Activated naive CD8-positive, alpha-beta T cell treated with anti-CD3 and anti-CD28 coated beads for 36 hours (primary cell): ENCODE results near the gene DRGX. TPM values are rescaled to one million over a fixed set of nuclear protein-coding genes. Genes with fewer than 3 reads are reported as not detected.
A peak's percentile ranks its signal among the peaks of the same experiment; 100 is the strongest.

ENCODE experiments used
- DNase-seq: peaks from one replicate; pipeline ENCODE4 v3.0.0; 2021
- H3K27ac Mint-ChIP-seq: one replicate; pipeline ENCODE4 v1.8.0; 2022; ENCODE audit warnings: mild to moderate bottlenecking, moderate library complexity, mixed read lengths
- H3K27me3 Mint-ChIP-seq: one replicate; pipeline ENCODE4 v1.8.0; 2022; ENCODE audit warnings: mild to moderate bottlenecking, mixed read lengths
- H3K36me3 Mint-ChIP-seq: one replicate; pipeline ENCODE4 v1.8.0; 2021; ENCODE audit warnings: mild to moderate bottlenecking, mixed read lengths
- H3K4me1 Mint-ChIP-seq: one replicate; pipeline ENCODE4 v1.8.0; 2021; ENCODE audit warnings: mixed read lengths
- H3K4me3 Mint-ChIP-seq: one replicate; pipeline ENCODE4 v1.8.0; 2022; ENCODE audit warnings: mild to moderate bottlenecking, moderate library complexity, mixed read lengths
- H3K9me3 Mint-ChIP-seq: one replicate; pipeline ENCODE4 v1.8.0; 2022; ENCODE audit warnings: mixed read lengths
- total RNA-seq, 2 experiments: library from RNA; stranded (reverse); gene quantifications; one replicate each; pipeline ENCODE4 v1.2.3, GENCODE V29; 2021

Gene DRGX
- total RNA-seq, 2 experiments from 2014 or later: not detected

GRCh38 chr10:49415109-49415508 is 19.2 kb upstream of the DRGX start:
- no peaks in the 10 kb centered on the region for H3K36me3 Mint-ChIP-seq
- H3K9me3 Mint-ChIP-seq: no peaks in the 10 kb centered on the region
- peaks cover 4% of the 10 kb centered on the region for H3K27me3 Mint-ChIP-seq
- DNase-seq: no peak
- H3K27ac Mint-ChIP-seq: no peak overlapping the region
- H3K4me3 Mint-ChIP-seq: no peak overlapping the region
- no peaks in the 10 kb centered on the region for H3K4me1 Mint-ChIP-seq

GRCh38 chr10:49414496-49414895 is 18.6 kb upstream of the DRGX start:
- no peaks in the 10 kb centered on the region for H3K36me3 Mint-ChIP-seq
- H3K27ac Mint-ChIP-seq: no peak overlapping the region
- DNase-seq: no peak
- H3K9me3 Mint-ChIP-seq: no peaks in the 10 kb centered on the region
- no peaks in the 10 kb centered on the region for H3K4me1 Mint-ChIP-seq
- H3K27me3 Mint-ChIP-seq: peaks cover 6% of the 10 kb centered on the region
- no peak overlapping the region for H3K4me3 Mint-ChIP-seq

GRCh38 chr10:49412571-49412970 is 16.7 kb upstream of the DRGX start:
- no peak overlapping the region for H3K27ac Mint-ChIP-seq
- H3K4me1 Mint-ChIP-seq: no peaks in the 10 kb centered on the region
- no peak for DNase-seq
- no peaks in the 10 kb centered on the region for H3K9me3 Mint-ChIP-seq
- peaks cover 24% of the 10 kb centered on the region for H3K27me3 Mint-ChIP-seq
- H3K4me3 Mint-ChIP-seq: no peak overlapping the region
- H3K36me3 Mint-ChIP-seq: no peaks in the 10 kb centered on the region

- DNase-seq: no peak
- Mint-ChIP-seq H3K27me3 (peaks cover 42% of the 10 kb centered on the region), H3K36me3 (no peaks in the 10 kb centered on the region), H3K27ac (no peak overlapping the region), H3K9me3 (no peaks in the 10 kb centered on the region), H3K4me1 (no peaks in the 10 kb centered on the region), H3K4me3 (no peak overlapping the region)
These were observed 14.6 kb upstream of the DRGX start for GRCh38 chr10:49410365-49411074.

- Mint-ChIP-seq H3K9me3 (no peaks in the 10 kb centered on the region), H3K27ac (no peak overlapping the region)
These were observed 13.9 kb upstream of the DRGX start for GRCh38 chr10:49409755-49410154.

GRCh38 chr10:49408519-49409306 is 12.8 kb upstream of the DRGX start:
- Mint-ChIP-seq H3K4me1 (no peaks in the 10 kb centered on the region), H3K4me3 (no peak overlapping the region), H3K36me3 (no peaks in the 10 kb centered on the region), H3K9me3 (no peaks in the 10 kb centered on the region), H3K27me3 (peaks cover 43% of the 10 kb centered on the region), H3K27ac (no peak overlapping the region)
- DNase-seq: no peak

More at GRCh38 chr10:49409755-49410154, 13.9 kb upstream of the DRGX start:
- DNase-seq: no peak
- H3K36me3 Mint-ChIP-seq: no peaks in the 10 kb centered on the region
- no peaks in the 10 kb centered on the region for H3K4me1 Mint-ChIP-seq
- no peak overlapping the region for H3K4me3 Mint-ChIP-seq
- H3K27me3 Mint-ChIP-seq: peaks cover 47% of the 10 kb centered on the region

GRCh38 chr10:49407552-49408137 is 11.8 kb upstream of the DRGX start:
- Mint-ChIP-seq H3K4me3 (no peak overlapping the region), H3K36me3 (no peaks in the 10 kb centered on the region), H3K27ac (no peak overlapping the region), H3K27me3 (peaks cover 51% of the 10 kb centered on the region), H3K9me3 (no peaks in the 10 kb centered on the region), H3K4me1 (no peaks in the 10 kb centered on the region)
- peak; percentile 66 for DNase-seq

GRCh38 chr10:49407151-49407550 is 11.3 kb upstream of the DRGX start:
- Mint-ChIP-seq H3K27me3 (peaks cover 51% of the 10 kb centered on the region), H3K4me3 (no peak overlapping the region), H3K27ac (no peak overlapping the region), H3K4me1 (no peaks in the 10 kb centered on the region), H3K9me3 (no peaks in the 10 kb centered on the region), H3K36me3 (no peaks in the 10 kb centered on the region)
- DNase-seq: no peak

GRCh38 chr10:49404321-49404878 is 8.5 kb upstream of the DRGX start:
- no peak for DNase-seq
- Mint-ChIP-seq H3K9me3 (no peaks in the 10 kb centered on the region), H3K4me1 (no peaks in the 10 kb centered on the region), H3K4me3 (no peak overlapping the region), H3K27me3 (peaks cover 70% of the 10 kb centered on the region), H3K36me3 (no peaks in the 10 kb centered on the region), H3K27ac (no peak overlapping the region)

GRCh38 chr10:49403363-49403762 is 7.5 kb upstream of the DRGX start:
- Mint-ChIP-seq H3K27me3 (peaks cover 71% of the 10 kb centered on the region), H3K36me3 (no peaks in the 10 kb centered on the region), H3K4me3 (no peak overlapping the region), H3K9me3 (no peaks in the 10 kb centered on the region), H3K4me1 (peaks cover 1% of the 10 kb centered on the region), H3K27ac (no peak overlapping the region)
- DNase-seq: no peak

GRCh38 chr10:49400365-49400764 is 4.5 kb upstream of the DRGX start:
- no peaks in the 10 kb centered on the region for H3K9me3 Mint-ChIP-seq
- no peak overlapping the region for H3K27ac Mint-ChIP-seq
- H3K27me3 Mint-ChIP-seq: peaks cover 72% of the 10 kb centered on the region
- DNase-seq: no peak
- no peaks in the 10 kb centered on the region for H3K36me3 Mint-ChIP-seq
- H3K4me1 Mint-ChIP-seq: peaks cover 4% of the 10 kb centered on the region
- no peak overlapping the region for H3K4me3 Mint-ChIP-seq

- no peak for DNase-seq
- H3K36me3 Mint-ChIP-seq: no peaks in the 10 kb centered on the region
- no peak overlapping the region for H3K4me3 Mint-ChIP-seq
These were observed 3.1 kb upstream of the DRGX start for GRCh38 chr10:49398986-49399385.

GRCh38 chr10:49398000-49398861 is 2.3 kb upstream of the DRGX start:
- Mint-ChIP-seq H3K4me1 (peaks cover 5% of the 10 kb centered on the region), H3K27me3 (peaks cover 85% of the 10 kb centered on the region), H3K4me3 (peak overlapping the region; percentile 47), H3K9me3 (no peaks in the 10 kb centered on the region), H3K36me3 (no peaks in the 10 kb centered on the region), H3K27ac (no peak overlapping the region)
- peak; percentile 56 for DNase-seq

More at GRCh38 chr10:49398986-49399385, 3.1 kb upstream of the DRGX start:
- Mint-ChIP-seq H3K27me3 (peaks cover 81% of the 10 kb centered on the region), H3K27ac (no peak overlapping the region), H3K9me3 (no peaks in the 10 kb centered on the region), H3K4me1 (peaks cover 5% of the 10 kb centered on the region)
